Activated CD8-positive, alpha-beta T cell treated with anti-CD3 and anti-CD28 coated beads for 36 hours (primary cell): ENCODE measurements around the gene APBB2. TPM values are rescaled to one million over a fixed set of nuclear protein-coding genes. Genes with fewer than 3 reads are reported as not detected.

ENCODE experiments used
- ATAC-seq: fragments of 200-7000 bp; cut with Tn5 transposase; one replicate; pipeline ENCODE4 v1.10.0; 2021; ENCODE audit warnings: mild to moderate bottlenecking, moderate library complexity
- CTCF ChIA-PET: fragments of 350-600 bp; sonication (Branson Sonifier 250); formaldehyde crosslinking; loops from one replicate; lab custom pipeline; 2021; ENCODE audit warnings: antibody characterized with exemption; lab: Charles Lee
- POLR2A ChIA-PET: fragments of 350-600 bp; sonication (Branson Sonifier 250); formaldehyde crosslinking; loops from one replicate; lab custom pipeline; 2021; ENCODE audit warnings: antibody characterized with exemption; lab: Charles Lee
- DNase-seq: peaks from one replicate; pipeline ENCODE4 v3.0.0-alpha.2; 2020
- H3K27ac Mint-ChIP-seq: one replicate; pipeline ENCODE4 v1.8.0; 2021; ENCODE audit warnings: mild to moderate bottlenecking, mixed read lengths
- H3K27me3 Mint-ChIP-seq: one replicate; pipeline ENCODE4 v1.8.0; 2021; ENCODE audit warnings: mixed read lengths
- H3K36me3 Mint-ChIP-seq: one replicate; pipeline ENCODE4 v1.8.0; 2021; ENCODE audit warnings: low read depth, mixed read lengths
- H3K4me1 Mint-ChIP-seq: one replicate; pipeline ENCODE4 v1.8.0; 2021; ENCODE audit warnings: low read depth, mixed read lengths
- H3K4me3 Mint-ChIP-seq: one replicate; pipeline ENCODE4 v1.8.0; 2021; ENCODE audit warnings: mild to moderate bottlenecking, moderate library complexity, mixed read lengths
- H3K9me3 Mint-ChIP-seq: one replicate; pipeline ENCODE4 v1.8.0; 2021; ENCODE audit warnings: mixed read lengths
- intact Hi-C: fragments of 100-400 bp; cut with micrococcal nuclease; formaldehyde crosslinking; loops from one replicate; pipeline ENCODE4 v1.10.0; 2022
- total RNA-seq, 2 experiments: library from RNA; stranded (reverse); gene quantifications; one replicate each; pipeline ENCODE4 v1.2.3, GENCODE V29; 2021
- TF ChIP-seq, protein P1 (sequence below): fragments of 200-600 bp; IDR thresholded peaks from one replicate; pipeline ENCODE4 v1.8.0; 2022; ENCODE audit warnings: antibody characterized with exemption, mild to moderate bottlenecking

Gene APBB2
- total RNA-seq, 2 experiments from 2014 or later = 0.89 to 2.3 TPM

DNA sequence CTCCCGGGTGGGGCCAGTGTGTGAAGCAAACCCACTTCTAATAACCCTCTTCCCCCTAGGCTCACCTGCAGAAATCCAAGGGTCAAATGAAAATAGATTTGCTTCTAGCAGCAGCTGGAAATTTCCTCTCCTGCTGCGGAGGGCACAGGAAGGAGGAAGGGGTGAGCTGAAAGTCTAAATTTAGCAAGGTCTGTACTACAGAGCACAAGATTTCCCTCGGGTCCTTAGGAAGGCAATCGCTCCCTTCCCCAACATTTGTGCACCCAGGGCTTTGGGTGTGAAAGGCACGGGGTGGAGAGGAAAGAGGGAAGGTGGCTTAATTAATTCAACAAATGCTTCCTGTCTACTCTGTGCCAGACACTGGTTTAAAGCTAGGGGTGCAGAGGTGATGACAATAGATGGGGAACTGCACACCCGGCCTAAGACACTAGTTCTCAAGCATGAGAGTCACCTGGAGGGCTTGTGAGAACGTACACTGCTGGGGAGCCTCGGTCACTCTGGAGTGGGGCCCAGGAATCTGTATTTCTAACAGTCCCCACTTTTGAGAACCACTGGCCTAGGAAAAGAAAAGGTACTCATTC is 260.2 kb downstream of the APBB2 start:
- Mint-ChIP-seq H3K36me3 (no peaks in the 10 kb centered on the region), H3K4me1 (no peaks in the 10 kb centered on the region), H3K4me3 (no peak overlapping the region), H3K9me3 (no peaks in the 10 kb centered on the region), H3K27ac (no peak overlapping the region), H3K27me3 (no peaks in the 10 kb centered on the region)
- TF ChIP-seq, protein P1, sequence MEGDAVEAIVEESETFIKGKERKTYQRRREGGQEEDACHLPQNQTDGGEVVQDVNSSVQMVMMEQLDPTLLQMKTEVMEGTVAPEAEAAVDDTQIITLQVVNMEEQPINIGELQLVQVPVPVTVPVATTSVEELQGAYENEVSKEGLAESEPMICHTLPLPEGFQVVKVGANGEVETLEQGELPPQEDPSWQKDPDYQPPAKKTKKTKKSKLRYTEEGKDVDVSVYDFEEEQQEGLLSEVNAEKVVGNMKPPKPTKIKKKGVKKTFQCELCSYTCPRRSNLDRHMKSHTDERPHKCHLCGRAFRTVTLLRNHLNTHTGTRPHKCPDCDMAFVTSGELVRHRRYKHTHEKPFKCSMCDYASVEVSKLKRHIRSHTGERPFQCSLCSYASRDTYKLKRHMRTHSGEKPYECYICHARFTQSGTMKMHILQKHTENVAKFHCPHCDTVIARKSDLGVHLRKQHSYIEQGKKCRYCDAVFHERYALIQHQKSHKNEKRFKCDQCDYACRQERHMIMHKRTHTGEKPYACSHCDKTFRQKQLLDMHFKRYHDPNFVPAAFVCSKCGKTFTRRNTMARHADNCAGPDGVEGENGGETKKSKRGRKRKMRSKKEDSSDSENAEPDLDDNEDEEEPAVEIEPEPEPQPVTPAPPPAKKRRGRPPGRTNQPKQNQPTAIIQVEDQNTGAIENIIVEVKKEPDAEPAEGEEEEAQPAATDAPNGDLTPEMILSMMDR = no peak
- ChIA-PET CTCF (no interaction called here), POLR2A (no interaction called here)
- intact Hi-C loops = no loop called here
- ATAC-seq (no peak), DNase-seq (no peak)

DNA sequence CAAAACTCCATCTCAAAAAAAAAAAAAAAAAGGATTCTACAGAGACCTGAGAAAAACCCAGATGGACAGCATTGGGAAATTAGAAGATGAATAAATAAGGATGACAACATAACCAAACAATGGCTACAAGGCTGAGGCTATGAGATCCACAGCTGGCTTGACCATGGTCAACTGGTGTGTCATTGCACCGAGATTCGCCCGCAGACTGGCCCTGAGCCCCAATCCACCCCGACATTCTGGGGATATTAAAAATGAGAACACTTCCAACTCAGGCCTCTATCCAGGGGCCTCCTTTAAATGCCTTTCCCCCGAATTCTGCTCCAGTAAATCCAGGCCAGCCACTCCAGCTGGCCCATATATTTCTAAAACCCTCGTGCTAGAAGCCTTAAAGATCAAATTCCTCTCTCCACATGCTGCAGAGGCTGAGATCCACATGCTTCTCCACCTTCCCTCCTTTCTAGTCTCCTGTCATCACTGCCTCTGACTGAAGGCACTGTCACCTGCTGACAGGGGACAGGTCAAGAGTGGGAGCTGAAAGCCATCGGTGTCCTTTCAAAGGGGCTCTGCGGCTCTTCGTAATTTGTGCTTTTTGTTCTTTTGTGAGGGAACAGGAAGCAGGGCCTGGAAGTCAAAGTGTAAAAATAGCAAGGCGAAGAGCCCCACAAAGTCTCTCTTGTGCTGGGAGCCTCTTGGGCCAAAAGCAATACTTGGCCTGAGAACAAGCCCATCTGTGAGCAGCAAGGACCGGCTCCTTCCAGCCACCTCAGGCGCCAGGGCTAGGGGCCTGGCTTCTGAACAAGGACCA is 260.9 kb downstream of the APBB2 start:
- Mint-ChIP-seq H3K36me3 (no peaks in the 10 kb centered on the region), H3K4me1 (no peaks in the 10 kb centered on the region), H3K9me3 (no peaks in the 10 kb centered on the region), H3K27ac (no peak overlapping the region), H3K27me3 (no peaks in the 10 kb centered on the region), H3K4me3 (no peak overlapping the region)
- CTCF ChIA-PET = no interaction called here
- TF ChIP-seq, protein P1 = no peak
- intact Hi-C loops = no loop called here
- no peak for DNase-seq
- ATAC-seq = no peak
- POLR2A ChIA-PET = no interaction called here

DNA sequence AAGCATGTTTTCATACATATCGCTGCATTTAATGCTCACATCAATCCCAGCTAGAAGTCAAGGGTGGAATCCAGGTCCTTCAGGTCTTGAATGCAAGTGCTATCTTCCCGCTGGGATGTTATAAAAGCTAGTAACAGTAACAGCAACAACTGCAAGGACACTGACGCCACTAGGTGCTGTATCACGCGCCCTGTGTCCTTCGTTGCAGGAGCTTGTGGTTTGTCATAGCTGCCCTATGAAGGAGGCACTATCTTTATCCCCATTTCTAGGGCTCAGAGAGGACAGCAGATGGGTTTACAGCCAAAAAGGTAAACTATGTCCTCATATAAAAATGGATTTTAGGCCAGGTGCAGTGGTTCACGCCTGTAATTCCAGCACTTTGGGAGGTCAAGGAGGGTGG is 261.7 kb downstream of the APBB2 start:
- Mint-ChIP-seq H3K27ac (no peak overlapping the region), H3K27me3 (no peaks in the 10 kb centered on the region), H3K4me3 (no peak overlapping the region), H3K36me3 (no peaks in the 10 kb centered on the region), H3K4me1 (no peaks in the 10 kb centered on the region), H3K9me3 (no peaks in the 10 kb centered on the region)
- intact Hi-C loops = no loop called here
- DNase-seq (no peak), ATAC-seq (no peak)
- ChIA-PET CTCF (no interaction called here), POLR2A (no interaction called here)
- TF ChIP-seq, protein P1 = no peak

DNA sequence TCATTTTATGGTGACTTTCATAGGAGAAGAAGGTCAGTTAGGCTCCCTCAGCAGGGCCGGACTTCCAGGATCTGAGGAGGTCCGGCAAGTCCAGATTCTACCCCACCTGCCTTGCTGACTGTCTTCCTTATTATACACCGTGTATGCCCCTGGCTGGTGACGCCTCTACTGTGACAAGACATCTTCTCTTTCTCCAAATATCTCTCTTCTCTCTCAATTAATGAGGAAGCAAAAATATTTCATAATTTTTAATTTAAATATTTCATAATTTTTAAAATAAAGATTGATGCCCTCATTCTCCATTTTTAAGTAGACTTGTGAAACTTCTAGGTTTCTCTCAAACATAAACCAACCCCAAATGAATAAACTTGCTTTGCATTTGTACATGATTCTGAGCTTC is 262.1 kb downstream of the APBB2 start:
- ATAC-seq = no peak
- POLR2A ChIA-PET = no interaction called here
- Mint-ChIP-seq H3K27ac (no peak overlapping the region), H3K36me3 (no peaks in the 10 kb centered on the region), H3K27me3 (no peaks in the 10 kb centered on the region), H3K4me1 (no peaks in the 10 kb centered on the region), H3K4me3 (no peak overlapping the region), H3K9me3 (no peaks in the 10 kb centered on the region)
- TF ChIP-seq, protein P1 = no peak
- no peak for DNase-seq
- intact Hi-C loops = no loop called here
- CTCF ChIA-PET = no interaction called here

DNA sequence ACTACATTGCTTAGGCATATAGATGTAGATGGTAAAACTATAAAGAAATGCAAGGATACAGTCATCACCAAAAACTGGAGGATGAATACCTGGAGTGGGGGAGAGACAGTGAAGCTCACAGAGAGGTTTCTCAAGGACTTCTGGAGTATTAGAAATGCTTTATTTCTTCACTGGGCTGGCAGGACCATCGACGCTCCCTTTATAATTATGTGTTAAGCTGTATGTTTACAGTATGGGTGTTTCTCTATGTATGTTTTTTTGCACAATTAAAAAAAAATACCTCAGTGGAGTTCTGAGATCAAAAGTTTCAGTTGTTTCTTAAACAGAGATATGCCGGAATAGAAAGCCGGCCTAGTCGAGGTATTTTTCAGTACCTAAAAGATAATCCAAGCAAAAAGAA is 263.3 kb downstream of the APBB2 start:
- H3K27ac Mint-ChIP-seq = no peak overlapping the region
- ATAC-seq (no peak), DNase-seq (no peak)
- intact Hi-C loops = no loop called here
- no peaks in the 10 kb centered on the region for H3K9me3 Mint-ChIP-seq
- ChIA-PET POLR2A (no interaction called here), CTCF (no interaction called here)
- no peaks in the 10 kb centered on the region for H3K36me3 Mint-ChIP-seq
- H3K27me3 Mint-ChIP-seq = no peaks in the 10 kb centered on the region
- TF ChIP-seq, protein P1 = no peak
- no peaks in the 10 kb centered on the region for H3K4me1 Mint-ChIP-seq
- no peak overlapping the region for H3K4me3 Mint-ChIP-seq
